Ascending aorta (tissue), 2 donors: ENCODE results near the gene MEAK7. TPM values are rescaled to one million over a fixed set of nuclear protein-coding genes. Genes with fewer than 3 reads are reported as not detected.

Experiments
- DNase-seq, 2 donors: peaks; one replicate each; pipeline ENCODE4 v3.0.0-alpha.2; 2019; ENCODE audit warnings: low spot score in 2 of 2
- H3K27ac ChIP-seq, 2 donors: fragments of 200-600 bp; sonication (generic); one replicate each; pipeline ENCODE4 v1.5.1; 2016 to 2017; ENCODE audit warnings: mild to moderate bottlenecking in 1 of 2
- H3K27me3 ChIP-seq: fragments of 200-600 bp; sonication (generic); one replicate; pipeline ENCODE4 v1.5.1; 2017
- H3K36me3 ChIP-seq, 2 donors: fragments of 200-600 bp; sonication (generic); one replicate each; pipeline ENCODE4 v1.5.1; 2016
- H3K4me1 ChIP-seq, 2 donors: fragments of 200-600 bp; sonication (generic); one replicate each; pipeline ENCODE4 v1.5.1; 2016 to 2017; ENCODE audit warnings: mild to moderate bottlenecking in 1 of 2
- H3K4me3 ChIP-seq, 2 donors: fragments of 200-600 bp; sonication (generic); one replicate each; pipeline ENCODE4 v1.5.1; 2016 to 2017; ENCODE audit warnings: mild to moderate bottlenecking in 1 of 2
- H3K9me3 ChIP-seq, 2 donors: fragments of 200-600 bp; sonication (generic); one replicate each; pipeline ENCODE4 v1.5.1; 2016
- intact Hi-C: fragments of 100-400 bp; cut with DNase I; formaldehyde crosslinking; loops from one replicate; pipeline ENCODE4 v1.15.1; 2023
- total RNA-seq: library from RNA; depleted of rRNA; stranded (reverse); fragments of >200 nt; gene quantifications from one replicate; pipeline ENCODE4 v1.1.0, GENCODE V29; 2016
- TF ChIP-seq, protein P1 (sequence below), 3 experiments: fragments of 200-600 bp in 2 of 3; fragments of 450-650 bp in 1 of 3; sonication (generic) in 2 of 3; IDR thresholded peaks; one replicate each; pipeline ENCODE4 v1.5.1; 2016 to 2019; ENCODE audit warnings: antibody characterized with exemption in 3 of 3, mild to moderate bottlenecking in 1 of 3, moderate library complexity in 1 of 3

The MEAK7 gene
- total RNA-seq, 1 donor from 2014 or later = 5.4 TPM

DNA sequence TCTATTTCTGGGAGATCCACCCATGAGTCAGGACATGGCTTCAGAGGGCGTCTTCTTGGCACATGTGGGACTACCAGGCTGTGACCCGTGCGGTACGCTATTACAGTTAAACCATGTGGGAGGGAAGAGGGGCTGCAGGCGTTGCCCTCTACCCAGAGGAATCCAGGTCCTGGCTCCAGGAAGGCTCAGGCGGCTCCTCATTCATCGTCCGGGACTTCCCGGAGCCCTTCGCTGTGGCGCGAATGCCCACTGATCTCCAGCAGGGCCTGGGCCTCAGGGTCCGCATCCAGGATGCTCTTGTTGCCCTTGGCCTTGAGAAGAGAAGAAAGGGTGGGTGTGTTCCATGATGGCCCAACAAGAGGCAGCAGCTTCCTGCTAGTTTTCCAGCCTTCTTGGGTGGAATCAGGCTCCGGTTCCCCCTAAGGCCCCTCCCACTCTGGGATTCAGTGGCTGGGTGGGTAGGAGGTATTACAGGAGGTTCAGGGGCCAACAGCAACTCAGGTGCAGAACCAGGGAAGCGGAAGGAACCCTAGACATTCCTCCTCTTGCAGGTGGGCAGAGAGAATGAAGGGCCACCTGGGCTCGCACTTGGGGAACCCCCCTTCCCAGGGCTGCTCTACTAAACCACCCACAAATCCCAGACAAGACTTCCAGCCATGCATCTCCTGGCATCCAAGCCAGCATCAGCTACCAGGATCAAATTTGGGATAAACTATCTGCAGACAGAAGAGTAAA lies 24.6 kb downstream of the MEAK7 start:
- DNase-seq = no peak
- intact Hi-C loops = no loop called here

DNA sequence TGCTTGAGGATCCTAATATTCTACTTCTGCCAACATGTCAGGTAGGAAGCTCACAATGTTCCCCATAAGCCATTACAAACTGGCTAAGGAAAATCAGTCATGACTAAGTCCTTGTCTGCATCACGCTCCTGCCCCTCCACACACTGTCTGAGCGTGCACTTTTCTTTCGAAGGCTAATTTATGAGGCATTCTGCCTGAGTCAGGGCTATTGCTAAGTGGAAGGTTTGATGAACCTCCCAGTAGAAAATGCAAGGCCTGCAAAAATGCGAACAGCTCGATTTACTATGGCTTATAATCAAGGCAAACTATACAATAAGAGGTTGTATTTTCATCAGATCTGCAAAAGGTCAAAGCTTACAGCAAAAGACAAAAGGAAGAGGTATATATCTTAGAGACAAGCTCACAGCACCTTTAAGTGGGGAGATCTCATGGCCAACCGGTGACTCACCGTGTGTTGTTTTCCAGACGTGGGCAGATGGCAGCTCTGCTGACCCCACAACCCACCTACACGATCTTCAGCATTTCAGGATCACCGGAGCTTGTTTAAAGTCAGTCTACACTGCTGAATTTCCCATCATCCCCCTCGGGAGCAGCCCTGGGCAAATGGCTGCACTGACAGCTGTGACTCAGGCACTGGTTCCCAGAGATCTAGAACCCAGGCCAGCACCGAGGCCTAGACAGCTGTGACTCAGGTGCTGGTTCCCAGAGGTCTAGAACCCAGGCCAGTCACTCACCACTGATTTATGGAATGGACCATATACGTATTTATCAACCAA lies 26.1 kb downstream of the MEAK7 start:
- no peak for DNase-seq
- H3K36me3 ChIP-seq = peaks cover 19 to 54% of the 10 kb centered on the region in 2 donors

More for the DNA sequence above, 24.6 kb downstream of the MEAK7 start:
- TF ChIP-seq, protein P1, sequence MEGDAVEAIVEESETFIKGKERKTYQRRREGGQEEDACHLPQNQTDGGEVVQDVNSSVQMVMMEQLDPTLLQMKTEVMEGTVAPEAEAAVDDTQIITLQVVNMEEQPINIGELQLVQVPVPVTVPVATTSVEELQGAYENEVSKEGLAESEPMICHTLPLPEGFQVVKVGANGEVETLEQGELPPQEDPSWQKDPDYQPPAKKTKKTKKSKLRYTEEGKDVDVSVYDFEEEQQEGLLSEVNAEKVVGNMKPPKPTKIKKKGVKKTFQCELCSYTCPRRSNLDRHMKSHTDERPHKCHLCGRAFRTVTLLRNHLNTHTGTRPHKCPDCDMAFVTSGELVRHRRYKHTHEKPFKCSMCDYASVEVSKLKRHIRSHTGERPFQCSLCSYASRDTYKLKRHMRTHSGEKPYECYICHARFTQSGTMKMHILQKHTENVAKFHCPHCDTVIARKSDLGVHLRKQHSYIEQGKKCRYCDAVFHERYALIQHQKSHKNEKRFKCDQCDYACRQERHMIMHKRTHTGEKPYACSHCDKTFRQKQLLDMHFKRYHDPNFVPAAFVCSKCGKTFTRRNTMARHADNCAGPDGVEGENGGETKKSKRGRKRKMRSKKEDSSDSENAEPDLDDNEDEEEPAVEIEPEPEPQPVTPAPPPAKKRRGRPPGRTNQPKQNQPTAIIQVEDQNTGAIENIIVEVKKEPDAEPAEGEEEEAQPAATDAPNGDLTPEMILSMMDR (IDR thresholded peaks at IDR 0.05) = no peak
- Histone ChIP-seq H3K4me1 (no peaks in the 10 kb centered on the region), H3K4me3 (no peak overlapping the region), H3K27me3 (no peaks in the 10 kb centered on the region), H3K9me3 (no peaks in the 10 kb centered on the region), H3K36me3 (peaks cover 19 to 63% of the 10 kb centered on the region in 2 donors), H3K27ac (no peak overlapping the region)

DNA sequence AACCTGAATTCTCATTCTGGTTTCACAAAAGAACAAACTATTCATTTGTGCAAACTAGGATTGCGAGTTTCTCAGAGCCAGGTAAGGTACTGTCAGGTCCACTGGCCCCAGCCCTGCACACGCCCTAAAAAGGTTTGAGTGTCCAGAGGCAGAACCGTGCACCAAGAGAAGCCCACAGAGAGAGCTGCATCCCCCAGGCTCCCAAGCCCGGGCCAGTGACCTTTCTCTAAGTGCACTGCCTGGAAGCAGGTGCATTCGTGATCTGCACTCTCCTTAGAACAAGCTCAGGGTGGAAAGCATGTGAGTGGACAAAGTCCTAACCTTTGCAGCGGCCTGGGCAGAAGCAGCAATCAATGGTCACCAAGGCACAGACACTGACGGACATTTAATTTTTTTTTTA lies 26.8 kb downstream of the MEAK7 start:
- Histone ChIP-seq H3K9me3 (no peaks in the 10 kb centered on the region), H3K27me3 (no peaks in the 10 kb centered on the region), H3K4me3 (no peak overlapping the region), H3K36me3 (peaks cover 16 to 47% of the 10 kb centered on the region in 2 donors), H3K27ac (no peak overlapping the region), H3K4me1 (no peaks in the 10 kb centered on the region)
- intact Hi-C loops = no loop called here
- no peak for DNase-seq
- TF ChIP-seq, protein P1 (IDR thresholded peaks at IDR 0.05) = no peak

More for the DNA sequence above, 26.1 kb downstream of the MEAK7 start:
- Histone ChIP-seq H3K9me3 (no peaks in the 10 kb centered on the region), H3K4me1 (no peaks in the 10 kb centered on the region), H3K27ac (no peak overlapping the region), H3K4me3 (no peak overlapping the region), H3K27me3 (no peaks in the 10 kb centered on the region)
- TF ChIP-seq, protein P1 (IDR thresholded peaks at IDR 0.05) = no peak
- intact Hi-C loops = no loop called here

DNA sequence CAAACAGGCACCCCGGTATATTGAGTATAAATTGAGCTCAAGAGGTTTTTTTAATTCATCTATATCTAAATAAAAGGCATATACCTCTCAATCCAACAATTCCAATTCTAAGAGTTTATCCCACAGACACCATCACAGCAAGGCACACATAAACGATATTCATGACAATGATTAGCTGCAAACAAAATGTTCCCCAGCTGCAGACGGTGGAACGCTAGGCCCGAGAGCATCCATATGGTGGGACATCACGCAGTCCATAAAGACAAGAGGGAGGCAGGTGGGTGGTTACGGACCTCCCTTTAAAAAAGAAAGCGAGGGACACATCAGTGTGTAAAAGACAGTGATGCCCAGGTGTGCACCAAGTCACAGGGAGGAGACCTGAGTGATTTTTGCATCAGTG lies 28.1 kb downstream of the MEAK7 start:
- TF ChIP-seq, protein P1 (IDR thresholded peaks at IDR 0.05) = no peak
- H3K27ac ChIP-seq = no peak overlapping the region
- peaks cover 15 to 34% of the 10 kb centered on the region in 2 donors for H3K36me3 ChIP-seq
- no peak for DNase-seq
- no peaks in the 10 kb centered on the region for H3K4me1 ChIP-seq
- intact Hi-C loops = no loop called here
- no peaks in the 10 kb centered on the region for H3K27me3 ChIP-seq
- H3K4me3 ChIP-seq = no peak overlapping the region
- H3K9me3 ChIP-seq = no peaks in the 10 kb centered on the region

DNA sequence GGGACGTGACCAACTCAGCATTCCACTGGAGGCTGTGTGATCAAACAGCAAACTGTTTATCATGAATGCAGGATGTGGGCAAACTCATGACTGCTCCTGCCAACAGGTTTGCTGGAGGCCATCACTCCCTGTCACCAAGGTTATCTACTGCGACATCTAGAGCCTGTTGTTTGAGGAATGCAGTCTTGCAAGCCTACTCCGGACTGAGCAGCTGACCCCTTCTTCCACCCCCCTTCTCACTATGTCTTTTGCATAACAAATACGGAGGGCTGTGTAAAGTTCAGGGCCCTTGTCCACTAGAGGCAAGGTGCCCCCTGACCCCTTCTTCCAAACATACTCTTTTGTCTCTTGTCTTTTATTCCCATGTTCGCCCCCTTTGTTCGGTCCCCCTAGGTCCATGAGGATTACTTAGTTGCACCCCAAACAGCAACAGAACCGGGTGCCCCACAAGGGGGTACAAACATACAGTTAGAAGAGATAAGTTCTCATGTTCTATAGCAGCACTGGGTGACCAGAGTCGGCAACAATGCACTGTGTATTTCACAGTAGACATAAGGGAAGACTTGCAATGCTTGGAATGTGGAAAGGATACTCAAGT lies 28.7 kb downstream of the MEAK7 start:
- no peak for DNase-seq
- Histone ChIP-seq H3K27ac (no peak overlapping the region), H3K27me3 (no peaks in the 10 kb centered on the region), H3K36me3 (peaks cover 10 to 28% of the 10 kb centered on the region in 2 donors), H3K9me3 (no peaks in the 10 kb centered on the region), H3K4me1 (no peaks in the 10 kb centered on the region), H3K4me3 (no peak overlapping the region)
- intact Hi-C loops = no loop called here
- TF ChIP-seq, protein P1 (IDR thresholded peaks at IDR 0.05) = no peak
